HepG2 (cell line): ENCODE measurements around the gene STN1. TPM values are rescaled to one million over a fixed set of nuclear protein-coding genes. Genes with fewer than 3 reads are reported as not detected.

Source experiments
- DNMT1 ChIP-seq: sonication (generic); formaldehyde crosslinking; IDR thresholded peaks from 2 replicates; pipeline ENCODE4 v1.5.1; 2020; ENCODE audit warnings: mild to moderate bottlenecking, missing genetic modification reagents
- HNRNPLL ChIP-seq: fragments of 200-400 bp; formaldehyde crosslinking; IDR thresholded peaks from 2 replicates; pipeline ENCODE4 v1.6.1; 2017; ENCODE audit warnings: mild to moderate bottlenecking, low read depth, low read length; ENCODE audit not compliant: poor library complexity, severe bottlenecking
- IKZF4 ChIP-seq: sonication (generic); formaldehyde crosslinking; IDR thresholded peaks from 2 replicates; pipeline ENCODE4 v1.5.1; 2020; ENCODE audit warnings: borderline replicate concordance, mild to moderate bottlenecking, low read depth, missing genetic modification reagents; ENCODE audit errors: not compliant biosample characterization
- LCORL ChIP-seq, 2 experiments: fragments of 450-650 bp in 1 of 2; sonication (generic) in 1 of 2; formaldehyde crosslinking in 1 of 2; IDR thresholded peaks; 2 replicates each; pipeline versions ENCODE4 v1.5.0 to v1.6.1; 2017 to 2020; ENCODE audit warnings: antibody characterized with exemption in 1 of 2, missing genetic modification reagents in 1 of 2
- MXD1 ChIP-seq: sonication (generic); formaldehyde crosslinking; IDR thresholded peaks from 2 replicates; pipeline ENCODE4 v1.4.0; 2020; ENCODE audit warnings: mild to moderate bottlenecking, missing genetic modification reagents
- PAX8 ChIP-seq: sonication (generic); formaldehyde crosslinking; IDR thresholded peaks from 2 replicates; pipeline ENCODE4 v1.8.0; 2022; ENCODE audit warnings: mild to moderate bottlenecking, missing genetic modification reagents, borderline replicate concordance
- PAXIP1 ChIP-seq: sonication (generic); formaldehyde crosslinking; conservative IDR thresholded peaks from 2 replicates; pipeline ENCODE4 v1.4.0; 2020; ENCODE audit warnings: mild to moderate bottlenecking, missing genetic modification reagents, moderate library complexity
- PHF5A ChIP-seq: IDR thresholded peaks from one replicate; pipeline ENCODE4 v1.6.1; 2018; ENCODE audit warnings: low read depth, missing genetic modification reagents; ENCODE audit not compliant: unreplicated experiment
- PTBP1 ChIP-seq: fragments of 200-400 bp; formaldehyde crosslinking; IDR thresholded peaks from 2 replicates; pipeline ENCODE4 v1.6.1; 2018; ENCODE audit warnings: low read length, low read depth; ENCODE audit not compliant: poor library complexity, severe bottlenecking
- SYNCRIP ChIP-seq: fragments of 200-400 bp; formaldehyde crosslinking; IDR thresholded peaks from 2 replicates; pipeline ENCODE4 v1.6.1; 2018; ENCODE audit warnings: mild to moderate bottlenecking, low read depth, low read length; ENCODE audit not compliant: insufficient read depth
- THAP7 ChIP-seq: sonication (generic); formaldehyde crosslinking; IDR thresholded peaks from 2 replicates; pipeline ENCODE4 v1.8.1; 2023; ENCODE audit warnings: mild to moderate bottlenecking, missing genetic modification reagents
- ZBTB10 ChIP-seq: sonication (generic); formaldehyde crosslinking; IDR thresholded peaks from 2 replicates; pipeline ENCODE4 v1.4.0; 2020; ENCODE audit warnings: missing genetic modification reagents, borderline replicate concordance
- ZBTB7A ChIP-seq: sonication (generic); formaldehyde crosslinking; IDR thresholded peaks from 2 replicates; pipeline ENCODE4 v1.8.0; 2022; ENCODE audit warnings: mild to moderate bottlenecking, missing genetic modification reagents
- ZFP82 ChIP-seq: sonication (generic); formaldehyde crosslinking; IDR thresholded peaks from 2 replicates; pipeline ENCODE4 v1.5.1; 2020; ENCODE audit warnings: mild to moderate bottlenecking, missing genetic modification reagents, borderline replicate concordance
- ZNF101 ChIP-seq: sonication (generic); formaldehyde crosslinking; IDR thresholded peaks from 2 replicates; pipeline ENCODE4 v1.4.0; 2020; ENCODE audit warnings: mild to moderate bottlenecking, low read depth, missing genetic modification reagents, borderline replicate concordance
- ZNF350 ChIP-seq: sonication (generic); formaldehyde crosslinking; IDR thresholded peaks from 2 replicates; pipeline ENCODE4 v1.4.0; 2020; ENCODE audit warnings: mild to moderate bottlenecking, low read depth, missing genetic modification reagents, borderline replicate concordance
- ZNF7 ChIP-seq: IDR thresholded peaks from 2 replicates; pipeline ENCODE4 v1.6.1; 2016; ENCODE audit warnings: missing biosample characterization, missing genetic modification reagents
- polyA plus RNA-seq, 8 experiments: library from polyadenylated mRNA; depleted of rRNA in 3 of 8; stranded (reverse) in 7 of 8; unstranded in 1 of 8; fragments of >200 nt; fragmentation: Illumina TruSeq in 4 of 8; extraction: Trizol in 4 of 8; gene quantifications; 2 replicates each; pipeline versions ENCODE4 v1.2.1 to v1.2.3, GENCODE V29; 2011 to 2016; ENCODE audit warnings: low read depth in 4 of 8, missing spikeins in 1 of 8, mixed read lengths in 1 of 8; ENCODE audit not compliant: insufficient read depth in 1 of 8
- total RNA-seq, 5 experiments: library from RNA; depleted of rRNA; stranded (reverse); fragments of >200 nt; fragmentation: Illumina TruSeq; extraction: Trizol; gene quantifications; 2 replicates each; pipeline ENCODE4 v1.2.3, GENCODE V29; 2016; ENCODE audit warnings: low read depth in 1 of 5
- TF ChIP-seq, protein P1 (sequence below): sonication (generic); formaldehyde crosslinking; IDR thresholded peaks from 2 replicates; pipeline ENCODE4 v1.4.0; 2020; ENCODE audit warnings: missing genetic modification reagents; ENCODE audit errors: not compliant biosample characterization

STN1 gene
- total and polyA plus RNA-seq, 2 of the 13 experiments (the other 11 are each of a cell fraction or from before 2014, with no cell fraction given) = 17.6 to 22.7 TPM

DNA sequence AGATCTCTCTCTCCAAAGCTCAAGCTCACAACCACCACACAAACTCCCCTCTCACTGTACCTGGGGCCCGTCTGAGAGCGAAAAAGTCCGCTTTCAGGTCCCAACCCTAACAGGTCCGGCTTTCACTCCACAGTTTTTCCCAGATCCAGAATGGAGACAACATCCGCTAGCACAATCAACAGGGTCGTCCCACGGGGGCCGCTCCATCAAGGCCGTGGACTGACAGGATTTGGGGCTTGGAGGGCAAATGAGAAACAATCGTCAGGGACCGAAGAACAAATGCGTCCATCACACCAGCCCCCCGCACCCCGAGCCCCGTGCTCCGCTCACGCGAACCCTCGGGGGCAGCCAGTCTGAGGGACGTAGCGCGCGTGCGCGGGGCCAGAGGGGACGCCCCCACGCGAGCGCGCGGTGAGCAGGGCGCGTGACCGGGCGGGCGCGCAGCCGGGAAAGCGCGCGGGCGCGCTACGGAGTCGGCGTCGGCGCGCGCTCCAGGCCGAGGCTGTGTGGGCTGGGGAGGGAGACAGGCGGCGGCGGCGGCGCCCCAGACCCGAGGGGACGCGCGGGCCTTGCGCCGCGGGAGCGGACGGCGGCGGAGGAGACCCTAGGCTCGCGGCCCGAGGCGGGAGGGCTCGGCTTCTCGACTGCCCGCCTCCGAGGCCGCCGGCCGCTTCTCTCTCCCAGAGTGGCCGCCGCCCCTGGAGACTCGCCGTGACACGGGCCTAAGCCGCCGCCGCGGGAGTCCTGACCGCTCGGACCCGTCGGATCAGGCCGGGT, 48.9 kb upstream of the STN1 start, which contains the start of gene SLK (continued):
- TF ChIP-seq, protein P1, sequence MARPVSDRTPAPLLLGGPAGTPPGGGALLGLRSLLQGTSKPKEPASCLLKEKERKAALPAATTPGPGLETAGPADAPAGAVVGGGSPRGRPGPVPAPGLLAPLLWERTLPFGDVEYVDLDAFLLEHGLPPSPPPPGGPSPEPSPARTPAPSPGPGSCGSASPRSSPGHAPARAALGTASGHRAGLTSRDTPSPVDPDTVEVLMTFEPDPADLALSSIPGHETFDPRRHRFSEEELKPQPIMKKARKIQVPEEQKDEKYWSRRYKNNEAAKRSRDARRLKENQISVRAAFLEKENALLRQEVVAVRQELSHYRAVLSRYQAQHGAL = no peak
- 0 out of 2 replicates have a peak, but pooled peaks have one; percentile 33 for TF ChIP-seq PAXIP1 (CRISPR knock-in tag)
- peak; percentile 87 for TF ChIP-seq HNRNPLL
- TF ChIP-seq DNMT1 (CRISPR knock-in tag) = peak; percentile 62; the same call in 1 of the 2 replicates
- TF ChIP-seq ZNF7 (CRISPR knock-in tag) = no peak
- no peak for TF ChIP-seq ZFP82 (CRISPR knock-in tag)
- no peak for TF ChIP-seq IKZF4 (CRISPR knock-in tag)
- no peak for TF ChIP-seq SYNCRIP
- no peak for TF ChIP-seq LCORL (IDR thresholded peaks at IDR 0.05)
- TF ChIP-seq LCORL (CRISPR knock-in tag; IDR thresholded peaks at IDR 0.05) = peak; percentile 41; the same call in 1 of the 2 replicates
- peak; percentile 62; the same call in 1 of the 2 replicates for TF ChIP-seq ZBTB7A (CRISPR knock-in tag)
- TF ChIP-seq PAX8 (CRISPR knock-in tag) = no peak
- TF ChIP-seq ZNF350 = peak; percentile 22; the same call in 1 of the 2 replicates
- 0 out of 2 replicates have a peak, but pooled peaks have one; percentile 16 for TF ChIP-seq ZBTB10 (CRISPR knock-in tag)
- peak; percentile 28 for TF ChIP-seq PHF5A
- TF ChIP-seq ZNF101 = no peak
- TF ChIP-seq PTBP1 = no peak
- TF ChIP-seq MXD1 = no peak; the same call in 1 of the 2 replicates
- no peak for TF ChIP-seq THAP7 (CRISPR knock-in tag)
